Neural progenitor cell (in vitro differentiated cells): ENCODE data around the gene SPTB. TPM values are rescaled to one million over a fixed set of nuclear protein-coding genes. Genes with fewer than 3 reads are reported as not detected.
A peak's percentile ranks its signal among the peaks of the same experiment; 100 is the strongest.

Experiments
- DNase-seq: peaks from one replicate; pipeline ENCODE4 v3.0.0-alpha.2; 2016; ENCODE audit warnings: low spot score
- H2AFZ ChIP-seq: fragments of 200-600 bp; sonication (generic); replicated peaks from 2 replicates; pipeline ENCODE4 v1.6.1; 2016; ENCODE audit warnings: antibody characterized with exemption
- H3F3A ChIP-seq: fragments of 200-600 bp; sonication (generic); 2 replicates; pipeline ENCODE4 v1.6.1; 2016; ENCODE audit warnings: antibody characterized with exemption, low read depth
- H3K27ac ChIP-seq: fragments of 200-600 bp; sonication (generic); 2 replicates; pipeline ENCODE4 v1.5.1; 2016; ENCODE audit warnings: mild to moderate bottlenecking
- H3K27me3 ChIP-seq: fragments of 200-600 bp; sonication (generic); 2 replicates; pipeline ENCODE4 v1.6.1; 2016; ENCODE audit warnings: mild to moderate bottlenecking, moderate library complexity
- H3K36me3 ChIP-seq: fragments of 200-600 bp; sonication (generic); 2 replicates; pipeline ENCODE4 v1.5.1; 2016
- H3K4me1 ChIP-seq: fragments of 200-600 bp; sonication (generic); 2 replicates; pipeline ENCODE4 v1.6.1; 2016; ENCODE audit warnings: mixed run types
- H3K4me2 ChIP-seq: fragments of 200-600 bp; sonication (generic); 2 replicates; pipeline ENCODE4 v1.6.1; 2016
- H3K4me3 ChIP-seq: fragments of 200-600 bp; sonication (generic); 2 replicates; pipeline ENCODE4 v1.5.1; 2016
- H3K79me2 ChIP-seq: fragments of 200-600 bp; sonication (generic); 2 replicates; pipeline ENCODE4 v1.6.1; 2016; ENCODE audit warnings: low read depth
- H3K9ac ChIP-seq: fragments of 200-600 bp; sonication (generic); 2 replicates; pipeline ENCODE4 v1.6.1; 2016
- H3K9me3 ChIP-seq: fragments of 200-600 bp; sonication (generic); 2 replicates; pipeline ENCODE4 v1.5.1; 2016; ENCODE audit warnings: low read depth
- H4K20me1 ChIP-seq: fragments of 200-600 bp; sonication (generic); 2 replicates; pipeline ENCODE4 v1.6.1; 2016; ENCODE audit warnings: low read depth
- H3K27ac Mint-ChIP-seq: 3 replicates; pipeline ENCODE4 v1.8.0; 2021; ENCODE audit warnings: mixed read lengths
- H3K27me3 Mint-ChIP-seq: 2 replicates; pipeline ENCODE4 v1.8.0; 2022; ENCODE audit warnings: low read depth, mild to moderate bottlenecking, inconsistent platforms, moderate library complexity, mixed read lengths; ENCODE audit not compliant: insufficient read depth
- H3K36me3 Mint-ChIP-seq: 3 replicates; pipeline ENCODE4 v1.8.0; 2021; ENCODE audit warnings: mixed read lengths
- H3K4me1 Mint-ChIP-seq: 3 replicates; pipeline ENCODE4 v1.8.0; 2021; ENCODE audit warnings: mixed read lengths
- H3K4me3 Mint-ChIP-seq: 3 replicates; pipeline ENCODE4 v1.8.0; 2021; ENCODE audit warnings: mild to moderate bottlenecking, moderate library complexity, mixed read lengths
- H3K9me3 Mint-ChIP-seq: 3 replicates; pipeline ENCODE4 v1.8.0; 2020; ENCODE audit warnings: mixed read lengths
- EZH2 ChIP-seq: fragments of 200-600 bp; sonication (generic); IDR thresholded peaks from 2 replicates; pipeline ENCODE4 v1.6.1; 2017; ENCODE audit warnings: antibody characterized with exemption, mild to moderate bottlenecking, moderate library complexity
- EZH2phosphoT487 ChIP-seq: fragments of 200-600 bp; sonication (generic); IDR thresholded peaks from 2 replicates; pipeline ENCODE4 v1.6.1; 2017; ENCODE audit warnings: antibody characterized with exemption
- total RNA-seq: library from RNA; depleted of rRNA; stranded (reverse); fragments of >200 nt; gene quantifications from 2 replicates; pipeline ENCODE4 v1.2.3, GENCODE V29; 2015; ENCODE audit warnings: low replicate concordance
- TF ChIP-seq, protein P1 (sequence below): fragments of 200-600 bp; sonication (generic); IDR thresholded peaks from 2 replicates; pipeline ENCODE4 v1.5.1; 2017; ENCODE audit warnings: antibody characterized with exemption, mild to moderate bottlenecking

SPTB gene
- total RNA-seq, 1 donor from 2014 or later: 0.09 TPM

- DNase-seq: no peak
- H3K36me3 ChIP-seq: no peaks in the 10 kb centered on the region
- no peaks in the 10 kb centered on the region for H3K9me3 ChIP-seq
- H3K4me1 ChIP-seq: peaks cover 44% of the 10 kb centered on the region
- H3K79me2 ChIP-seq: peaks cover 34% of the 10 kb centered on the region
- peaks cover 82% of the 10 kb centered on the region for H4K20me1 ChIP-seq
- no peaks in the 10 kb centered on the region for H3K27me3 ChIP-seq
- H3F3A ChIP-seq: peaks cover 34% of the 10 kb centered on the region
- Mint-ChIP-seq H3K27me3 (peaks cover 11% of the 10 kb centered on the region), H3K4me1 (peaks cover 28% of the 10 kb centered on the region), H3K36me3 (peaks cover 21% of the 10 kb centered on the region), H3K9me3 (no peaks in the 10 kb centered on the region), H3K27ac (no peak overlapping the region), H3K4me3 (no peak overlapping the region)
- no peak overlapping the region for H3K4me3 ChIP-seq
- no peak overlapping the region for H3K27ac ChIP-seq
- H3K4me2 ChIP-seq: no peak overlapping the region
- TF ChIP-seq, protein P1, sequence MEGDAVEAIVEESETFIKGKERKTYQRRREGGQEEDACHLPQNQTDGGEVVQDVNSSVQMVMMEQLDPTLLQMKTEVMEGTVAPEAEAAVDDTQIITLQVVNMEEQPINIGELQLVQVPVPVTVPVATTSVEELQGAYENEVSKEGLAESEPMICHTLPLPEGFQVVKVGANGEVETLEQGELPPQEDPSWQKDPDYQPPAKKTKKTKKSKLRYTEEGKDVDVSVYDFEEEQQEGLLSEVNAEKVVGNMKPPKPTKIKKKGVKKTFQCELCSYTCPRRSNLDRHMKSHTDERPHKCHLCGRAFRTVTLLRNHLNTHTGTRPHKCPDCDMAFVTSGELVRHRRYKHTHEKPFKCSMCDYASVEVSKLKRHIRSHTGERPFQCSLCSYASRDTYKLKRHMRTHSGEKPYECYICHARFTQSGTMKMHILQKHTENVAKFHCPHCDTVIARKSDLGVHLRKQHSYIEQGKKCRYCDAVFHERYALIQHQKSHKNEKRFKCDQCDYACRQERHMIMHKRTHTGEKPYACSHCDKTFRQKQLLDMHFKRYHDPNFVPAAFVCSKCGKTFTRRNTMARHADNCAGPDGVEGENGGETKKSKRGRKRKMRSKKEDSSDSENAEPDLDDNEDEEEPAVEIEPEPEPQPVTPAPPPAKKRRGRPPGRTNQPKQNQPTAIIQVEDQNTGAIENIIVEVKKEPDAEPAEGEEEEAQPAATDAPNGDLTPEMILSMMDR: no peak
- no peak for TF ChIP-seq EZH2phosphoT487
- no peak for TF ChIP-seq EZH2
- no peak overlapping the region for H3K9ac ChIP-seq
- no peak overlapping the region for H2AFZ ChIP-seq
Observed at GRCh38 chr14:64727551-64728071, 152.1 kb downstream of the SPTB start.

DNA sequence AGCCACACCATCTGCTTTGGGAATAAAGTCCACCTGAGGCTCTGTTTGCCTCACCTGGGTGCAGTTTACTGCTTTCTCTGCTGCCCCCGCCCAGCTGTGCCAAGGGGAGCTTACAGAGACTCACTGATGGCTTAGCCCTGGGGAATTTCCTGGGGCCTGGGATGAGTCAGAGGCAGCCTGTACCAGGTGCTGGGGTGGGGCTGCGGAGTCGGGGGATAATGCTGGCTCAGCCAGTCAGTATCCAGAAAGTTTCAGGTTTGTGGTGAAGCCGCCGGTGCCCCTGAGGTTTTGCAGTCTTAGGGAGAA, 153.2 kb downstream of the SPTB start:
- DNase-seq: no peak
- Histone ChIP-seq H3K4me3 (no peak overlapping the region), H3K9ac (no peak overlapping the region), H4K20me1 (peaks cover 93% of the 10 kb centered on the region), H3K9me3 (no peaks in the 10 kb centered on the region), H3F3A (peaks cover 38% of the 10 kb centered on the region), H3K79me2 (peaks cover 44% of the 10 kb centered on the region), H3K27ac (no peak overlapping the region), H3K4me2 (peak overlapping the region; percentile 62), H3K27me3 (no peaks in the 10 kb centered on the region), H2AFZ (no peak overlapping the region), H3K36me3 (no peaks in the 10 kb centered on the region), H3K4me1 (peaks cover 55% of the 10 kb centered on the region)
- H3K27ac Mint-ChIP-seq: no peak overlapping the region
- no peak for TF ChIP-seq EZH2phosphoT487
- TF ChIP-seq, protein P1: no peak
- TF ChIP-seq EZH2: no peak
- peaks cover 10% of the 10 kb centered on the region for H3K27me3 Mint-ChIP-seq
- H3K4me3 Mint-ChIP-seq: no peak overlapping the region
- no peaks in the 10 kb centered on the region for H3K9me3 Mint-ChIP-seq
- peaks cover 32% of the 10 kb centered on the region for H3K4me1 Mint-ChIP-seq
- peaks cover 18% of the 10 kb centered on the region for H3K36me3 Mint-ChIP-seq

- H3K4me3 ChIP-seq: peak overlapping the region; percentile 14
- no peak for DNase-seq
- H3K4me2 ChIP-seq: peak overlapping the region; percentile 62
- H3K27ac ChIP-seq: peak overlapping the region; percentile 42
- no peaks in the 10 kb centered on the region for H3K9me3 Mint-ChIP-seq
- no peaks in the 10 kb centered on the region for H3K36me3 ChIP-seq
- H3K36me3 Mint-ChIP-seq: peaks cover 16% of the 10 kb centered on the region
- H3K79me2 ChIP-seq: peaks cover 49% of the 10 kb centered on the region
- H3F3A ChIP-seq: peaks cover 39% of the 10 kb centered on the region
- peaks cover 35% of the 10 kb centered on the region for H3K4me1 Mint-ChIP-seq
- H3K27ac Mint-ChIP-seq: no peak overlapping the region
- H3K9me3 ChIP-seq: no peaks in the 10 kb centered on the region
- H3K4me3 Mint-ChIP-seq: peak overlapping the region; percentile 19
- H3K27me3 ChIP-seq: no peaks in the 10 kb centered on the region
- peaks cover 97% of the 10 kb centered on the region for H4K20me1 ChIP-seq
- no peak overlapping the region for H3K9ac ChIP-seq
- no peak overlapping the region for H2AFZ ChIP-seq
- peaks cover 60% of the 10 kb centered on the region for H3K4me1 ChIP-seq
- H3K27me3 Mint-ChIP-seq: peaks cover 10% of the 10 kb centered on the region
- TF ChIP-seq, protein P1: peak; percentile 27
- TF ChIP-seq EZH2phosphoT487 (no peak), EZH2 (no peak)
Observed at GRCh38 chr14:64725879-64726584, 153.7 kb downstream of the SPTB start.
